SU-DHL-6 (cell line): ENCODE results near the gene PPP2R2D.
"Not testable (repeated sequence)": the region's sequence is repeated elsewhere in the genome, so short reads cannot be mapped to it uniquely, and the experiment has no call there.

Source experiments
- H2AFZ ChIP-seq: fragments of 200-600 bp; sonication (generic); 2 replicates; pipeline ENCODE4 v1.6.1; 2014; ENCODE audit warnings: low read depth, mild to moderate bottlenecking, moderate library complexity, mixed read lengths, antibody characterized with exemption, low read length; ENCODE audit not compliant: severe bottlenecking
- H3F3A ChIP-seq: fragments of 200-600 bp; shearing (Covaris generic); 2 replicates; pipeline ENCODE4 v1.6.0; 2016; ENCODE audit warnings: antibody characterized with exemption, mild to moderate bottlenecking; ENCODE audit not compliant: insufficient read depth
- H3K27ac ChIP-seq: fragments of 200-600 bp; sonication (generic); 2 replicates; pipeline ENCODE4 v1.5.1; 2016; ENCODE audit warnings: low read depth, mild to moderate bottlenecking, low read length, moderate library complexity, mixed read lengths
- H3K27me3 ChIP-seq: fragments of 200-600 bp; sonication (generic), shearing (Covaris generic); 2 replicates; pipeline ENCODE4 v1.6.0; 2014; ENCODE audit warnings: mild to moderate bottlenecking, low read length
- H3K36me3 ChIP-seq: fragments of 200-600 bp; sonication (generic); 2 replicates; pipeline ENCODE4 v1.6.1; 2014; ENCODE audit warnings: mild to moderate bottlenecking, low read length, mixed read lengths
- H3K4me2 ChIP-seq: fragments of 300-600, 200-600 bp; shearing (Covaris generic), sonication (generic); 2 replicates; pipeline ENCODE4 v1.6.0; 2014; ENCODE audit warnings: low read length, low read depth, mild to moderate bottlenecking; ENCODE audit not compliant: poor library complexity, severe bottlenecking
- H3K4me3 ChIP-seq: fragments of 200-600 bp; sonication (generic); 2 replicates; pipeline ENCODE4 v1.5.1; 2014; ENCODE audit warnings: antibody characterized with exemption, low read length, mild to moderate bottlenecking, mixed read lengths; ENCODE audit not compliant: insufficient read depth, poor library complexity, severe bottlenecking
- H3K79me2 ChIP-seq: fragments of 200-600 bp; sonication (generic); 2 replicates; pipeline ENCODE4 v1.6.1; 2014; ENCODE audit warnings: mild to moderate bottlenecking, low read length, moderate library complexity; ENCODE audit not compliant: insufficient read depth
- H3K9ac ChIP-seq: fragments of 200-600 bp; sonication (generic); 2 replicates; pipeline ENCODE4 v1.7.0; 2014; ENCODE audit warnings: mild to moderate bottlenecking, low read length
- H3K9me2 ChIP-seq: fragments of 200-600 bp; sonication (generic); replicated peaks from 2 replicates; pipeline ENCODE4 v1.6.1; 2014; ENCODE audit warnings: low read length; ENCODE audit not compliant: insufficient read depth
- H3K9me3 ChIP-seq: fragments of 200-600 bp; sonication (generic); 2 replicates; pipeline ENCODE4 v1.6.1; 2014; ENCODE audit warnings: low read length, mixed read lengths; ENCODE audit not compliant: insufficient read depth
- H4K20me1 ChIP-seq: fragments of 200-600 bp; sonication (generic); 2 replicates; pipeline ENCODE4 v1.6.1; 2014; ENCODE audit warnings: low read depth, mild to moderate bottlenecking, antibody characterized with exemption, low read length, moderate library complexity, mixed read lengths
- CTCF ChIP-seq: fragments of 200-600 bp; sonication (generic); IDR thresholded peaks from one replicate; pipeline ENCODE4 v1.5.1; 2017; ENCODE audit warnings: antibody characterized with exemption, mild to moderate bottlenecking, low read length, moderate library complexity; ENCODE audit not compliant: insufficient read depth, poor library complexity, severe bottlenecking
- EZH2phosphoT487 ChIP-seq: fragments of 200-600 bp; sonication (generic), shearing (Covaris generic); conservative IDR thresholded peaks from 2 replicates; pipeline ENCODE4 v1.6.1; 2018; ENCODE audit warnings: mild to moderate bottlenecking, antibody characterized with exemption, low read length, moderate library complexity, mixed read lengths

PPP2R2D gene

GRCh38 chr10:131882590-131883451 is 18.0 kb upstream of the PPP2R2D start:
- TF ChIP-seq CTCF = no peak
- no peak for TF ChIP-seq EZH2phosphoT487
- H3K27ac ChIP-seq = no peak overlapping the region
- H2AFZ ChIP-seq = no peak overlapping the region
- H3K27me3 ChIP-seq = no peaks in the 10 kb centered on the region
- H3K9me3 ChIP-seq = no peaks in the 10 kb centered on the region
- H3K79me2 ChIP-seq = no peaks in the 10 kb centered on the region
- no peak overlapping the region for H3K9ac ChIP-seq
- H3K9me2 ChIP-seq = no peaks in the 10 kb centered on the region
- H3K4me3 ChIP-seq = no peak overlapping the region
- H4K20me1 ChIP-seq = no peaks in the 10 kb centered on the region
- no peaks in the 10 kb centered on the region for H3K36me3 ChIP-seq
- no peaks in the 10 kb centered on the region for H3F3A ChIP-seq
- no peak overlapping the region for H3K4me2 ChIP-seq

GRCh38 chr10:131883621-131884393 is 17.0 kb upstream of the PPP2R2D start:
- not testable (repeated sequence) for H3K9ac ChIP-seq, H3K9me3 ChIP-seq

GRCh38 chr10:131885391-131886165 is 15.2 kb upstream of the PPP2R2D start:
- H3K4me2 ChIP-seq = no peak overlapping the region
- no peak overlapping the region for H3K27ac ChIP-seq
- H3K9me2 ChIP-seq = no peaks in the 10 kb centered on the region

More at GRCh38 chr10:131883621-131884393, 17.0 kb upstream of the PPP2R2D start:
- H3F3A ChIP-seq, H3K4me2 ChIP-seq, H3K36me3 ChIP-seq, H3K4me3 ChIP-seq, H3K27me3 ChIP-seq, H3K79me2 ChIP-seq, H2AFZ ChIP-seq, H3K27ac ChIP-seq, H3K9me2 ChIP-seq, H4K20me1 ChIP-seq: not testable (repeated sequence)

More at GRCh38 chr10:131885391-131886165, 15.2 kb upstream of the PPP2R2D start:
- no peaks in the 10 kb centered on the region for H3K27me3 ChIP-seq
- no peak for TF ChIP-seq EZH2phosphoT487
- TF ChIP-seq CTCF = peak; percentile 65
- no peaks in the 10 kb centered on the region for H3K9me3 ChIP-seq
- H4K20me1 ChIP-seq = no peaks in the 10 kb centered on the region
- H3K9ac ChIP-seq = no peak overlapping the region
- no peaks in the 10 kb centered on the region for H3K36me3 ChIP-seq
- H2AFZ ChIP-seq = no peak overlapping the region
- H3K79me2 ChIP-seq = no peaks in the 10 kb centered on the region
- H3K4me3 ChIP-seq = no peak overlapping the region
- no peaks in the 10 kb centered on the region for H3F3A ChIP-seq
